DMS 273 treated with DMSO at 0.1 percent for 48 hours (cell line): ENCODE measurements around the gene LRRC74A.

Source experiments
- DNase-seq: peaks from one replicate; lab custom pipeline; 2025; lab: John Stamatoyannopoulos, UW

LRRC74A gene

GRCh38 chr14:76810525-76810924 lies 15.7 kb upstream of the LRRC74A start:
- DNase-seq: no peak

- peak; percentile 34 for DNase-seq
These were observed 15.2 kb upstream of the LRRC74A start for GRCh38 chr14:76810953-76811400.

- no peak for DNase-seq
These were observed 14.6 kb upstream of the LRRC74A start for GRCh38 chr14:76811561-76811960.

DNA sequence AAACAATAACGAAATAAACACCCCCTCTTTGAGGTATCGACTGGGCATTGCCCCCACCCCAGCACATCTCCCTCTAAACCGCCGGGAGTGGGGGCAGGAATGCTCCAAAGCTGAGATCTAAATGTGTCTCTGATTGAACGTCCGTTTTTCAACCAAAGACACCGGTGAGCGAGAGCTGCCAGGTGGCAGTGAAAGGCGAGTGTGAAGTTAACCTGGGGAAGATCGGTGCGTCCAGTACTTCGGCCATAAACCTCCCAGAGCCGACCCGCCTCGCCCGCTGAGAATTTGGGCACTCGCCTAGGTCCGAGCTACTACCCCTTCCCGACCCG lies 14.2 kb upstream of the LRRC74A start:
- DNase-seq: no peak

DNA sequence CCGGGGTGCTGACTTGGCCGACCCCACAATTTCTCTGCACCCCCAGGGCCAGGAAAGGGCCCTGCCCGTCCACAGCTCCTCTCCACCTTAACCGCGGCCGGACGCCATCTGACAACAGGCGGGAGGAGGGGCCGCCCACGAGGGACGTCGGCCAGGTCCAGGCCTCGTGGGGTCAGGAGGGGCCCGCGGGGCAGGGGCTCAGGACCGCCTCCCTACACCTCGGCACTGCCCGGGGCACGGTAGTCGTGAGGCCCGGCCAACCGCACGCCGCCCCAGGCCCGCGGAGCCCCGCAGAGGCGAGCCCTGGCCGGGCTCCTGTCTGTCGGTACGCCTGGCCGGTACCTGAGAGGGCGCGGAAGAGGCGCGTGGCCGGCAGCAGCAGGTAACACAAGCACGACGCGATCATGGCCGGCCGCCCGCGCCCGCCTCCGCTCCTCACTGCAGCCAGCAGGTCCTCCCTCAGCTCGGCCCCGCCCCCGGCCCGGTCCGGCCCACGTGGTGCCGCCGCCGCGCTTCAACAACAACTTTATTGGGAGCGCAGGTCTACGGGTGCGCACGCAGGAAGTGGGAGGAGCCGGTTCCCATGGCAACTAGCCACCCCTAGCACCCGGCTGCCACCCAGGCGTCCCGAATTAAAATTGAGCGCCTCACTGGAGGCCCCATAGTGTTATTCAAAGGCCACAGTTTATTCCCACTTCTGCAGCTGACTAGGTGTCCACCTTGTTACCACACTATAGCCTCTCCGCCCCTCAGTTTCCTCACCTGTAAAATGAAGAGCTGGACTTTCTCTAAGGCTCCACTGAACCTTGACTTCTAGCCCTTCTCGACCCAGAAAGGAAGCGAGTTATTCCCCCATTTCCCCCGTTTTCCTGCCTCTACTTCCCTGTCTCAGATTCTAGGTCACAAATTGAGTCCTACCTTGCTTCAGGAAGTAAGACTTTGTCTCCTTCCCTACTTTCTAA lies 13.5 kb upstream of the LRRC74A start, which contains the start of gene ANGEL1:
TSS of gene ANGEL1 (minus strand) at position 461 of the 962 bp plus-strand sequence. CDS start at position 406, 55 bp downstream.
- DNase-seq: peak; percentile 84

DNA sequence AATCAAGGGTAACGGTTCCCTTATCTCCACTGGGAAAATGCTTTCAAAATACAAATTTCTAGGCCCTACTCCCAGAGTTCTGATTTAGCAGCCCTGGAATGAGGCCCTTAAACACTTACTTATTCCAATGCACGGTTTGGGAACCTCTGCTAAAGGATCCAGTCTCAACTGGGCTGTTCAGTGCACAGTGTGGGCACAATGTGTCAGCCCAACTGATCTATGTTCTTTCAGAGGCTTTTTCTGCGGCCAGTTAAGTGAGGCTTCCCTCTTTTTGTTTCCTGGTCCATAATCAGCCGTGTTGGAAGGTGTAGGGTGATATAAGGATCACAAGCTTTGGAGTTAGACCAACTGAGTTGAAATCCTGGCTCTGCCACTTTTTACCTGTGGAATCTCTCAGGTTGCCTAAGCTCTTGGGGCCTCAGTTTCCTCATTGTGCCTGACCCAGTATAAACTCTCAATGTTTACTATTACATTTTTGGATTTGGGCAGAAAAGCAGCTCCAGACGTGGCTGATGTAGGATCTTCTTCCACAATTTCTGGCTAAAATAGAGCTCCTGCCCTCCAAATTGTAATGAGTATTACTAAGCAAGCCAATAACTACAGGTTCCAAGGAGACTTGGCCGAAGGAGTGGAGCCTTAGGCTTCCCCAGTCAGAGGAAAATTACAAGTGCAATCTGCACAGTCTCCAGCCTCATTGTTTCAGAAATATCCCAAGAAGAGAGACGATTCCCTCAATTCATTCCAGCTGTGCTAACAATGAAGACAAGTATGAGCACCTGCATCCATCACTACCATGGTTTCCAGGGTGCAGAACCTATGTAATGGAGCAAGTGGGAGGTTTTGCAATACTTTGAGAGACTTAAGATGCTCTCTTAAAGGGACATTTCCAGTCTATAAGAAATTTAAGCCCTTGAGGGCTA lies 11.2 kb upstream of the LRRC74A start:
- DNase-seq: no peak

GRCh38 chr14:76820700-76821099 lies 5.5 kb upstream of the LRRC74A start:
- DNase-seq: no peak

- no peak for DNase-seq
These were observed 1.6 kb downstream of the LRRC74A start for GRCh38 chr14:76827696-76828296.

DNA sequence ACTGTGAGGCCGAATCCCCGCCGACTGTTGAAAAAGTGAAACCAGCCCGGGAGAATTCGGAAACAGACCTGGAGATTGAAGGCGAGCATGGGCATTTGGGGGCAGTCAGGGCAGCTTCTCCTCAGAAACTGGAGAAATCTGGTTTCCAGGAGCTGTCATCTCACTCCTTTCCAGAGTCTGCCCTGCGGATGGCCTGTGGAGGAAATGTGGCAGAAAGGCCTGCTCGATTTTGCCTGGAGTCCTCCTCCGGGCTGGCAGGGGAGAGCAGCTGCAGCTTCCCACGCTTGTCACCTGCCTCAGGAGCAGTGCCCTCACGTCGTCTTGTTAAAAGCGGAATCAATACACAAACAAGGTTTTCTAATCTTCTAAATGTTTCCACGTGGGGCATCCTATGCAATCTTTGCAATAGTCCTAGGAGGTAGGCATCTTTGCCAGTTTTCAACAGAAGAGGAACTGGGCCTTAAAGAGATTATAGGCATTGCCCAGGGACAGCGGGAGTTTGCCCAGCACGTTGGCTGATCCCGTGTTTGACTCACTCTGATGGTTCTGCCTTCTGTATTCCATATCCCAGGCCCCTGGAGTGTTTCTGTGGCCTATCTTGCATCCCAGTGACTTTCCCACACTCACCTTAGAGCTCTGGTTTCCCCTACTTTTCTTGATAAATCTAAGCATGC lies 2.3 kb downstream of the LRRC74A start:
- DNase-seq: no peak

DNA sequence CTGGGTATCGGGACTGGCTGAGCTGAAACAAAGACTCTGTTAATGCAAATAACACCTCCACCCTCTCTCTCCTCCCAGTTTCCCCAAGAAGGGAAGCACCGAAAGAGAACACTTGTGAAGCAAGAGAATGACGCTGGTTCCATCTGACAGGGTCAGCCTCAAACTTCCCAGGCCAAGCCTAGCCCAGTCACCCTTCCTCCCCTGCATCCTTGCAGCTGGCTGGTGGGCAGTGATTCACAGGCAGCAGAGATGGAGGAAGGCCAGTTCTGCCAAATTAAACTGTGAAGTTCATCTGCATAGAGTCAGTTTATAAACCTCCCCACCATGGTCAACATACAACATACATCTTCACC lies 2.8 kb downstream of the LRRC74A start:
- DNase-seq: no peak

DNA sequence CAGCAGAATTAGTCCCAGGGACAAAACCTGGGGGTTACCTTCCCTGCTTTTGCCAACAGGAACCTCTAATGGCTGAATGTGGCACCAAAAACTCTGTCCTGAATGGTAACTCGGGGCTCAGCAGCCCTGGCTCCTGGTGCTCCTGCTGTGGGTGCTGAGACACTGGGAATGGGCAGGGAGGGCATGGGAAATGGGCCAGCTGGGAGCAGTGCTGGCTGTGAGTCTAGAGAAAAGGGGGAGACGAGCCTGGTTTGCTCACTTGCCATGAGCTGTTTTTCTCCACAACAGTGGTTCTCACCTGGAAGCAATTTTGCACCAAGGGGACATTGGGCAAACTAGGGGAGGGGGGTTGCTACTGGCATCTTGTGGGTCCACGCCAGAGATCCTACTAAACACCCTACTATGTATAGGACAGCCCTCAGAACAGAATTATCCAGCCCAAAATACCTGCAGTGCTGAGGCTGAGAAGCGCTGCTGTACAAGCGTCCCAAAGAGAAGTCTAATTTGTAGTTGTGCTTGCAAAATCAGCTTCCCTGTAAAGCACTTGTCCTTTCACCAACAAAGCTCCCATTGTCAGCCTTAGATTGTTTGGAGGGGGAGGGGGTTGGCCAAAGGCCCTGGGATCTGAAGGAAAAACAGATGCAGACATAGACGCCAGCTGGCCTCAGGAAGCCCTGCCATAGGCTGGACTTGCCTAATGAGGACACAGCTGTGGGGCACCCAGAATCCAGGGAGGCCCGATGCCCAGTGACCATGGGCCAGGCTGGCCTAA lies 3.6 kb downstream of the LRRC74A start:
- no peak for DNase-seq

- DNase-seq: no peak
These were observed 4.3 kb downstream of the LRRC74A start for GRCh38 chr14:76830556-76830955.

DNA sequence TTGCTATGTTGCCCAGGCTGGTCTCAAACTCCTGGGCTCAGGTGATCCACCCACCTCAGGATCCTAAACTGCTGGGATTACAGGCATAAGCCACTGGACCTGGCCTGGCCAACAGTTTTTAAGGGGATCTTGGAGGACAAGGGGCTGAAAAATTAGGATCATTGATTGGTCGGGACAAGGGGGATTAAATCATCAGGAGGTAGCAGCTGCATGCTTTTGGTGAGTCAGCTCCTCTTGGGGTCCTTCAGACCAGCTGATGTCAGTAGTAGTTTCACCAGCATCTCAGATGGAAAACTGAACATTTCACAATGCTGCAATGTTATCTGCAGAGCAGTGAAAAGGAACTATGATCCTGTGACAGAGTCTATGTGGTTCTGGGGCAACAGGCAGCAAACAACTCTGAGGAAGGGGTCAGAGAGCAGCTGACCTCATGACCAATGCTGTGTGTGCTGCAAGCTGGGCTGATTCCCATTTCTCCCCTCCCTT lies 6.3 kb downstream of the LRRC74A start:
- DNase-seq: no peak

DNA sequence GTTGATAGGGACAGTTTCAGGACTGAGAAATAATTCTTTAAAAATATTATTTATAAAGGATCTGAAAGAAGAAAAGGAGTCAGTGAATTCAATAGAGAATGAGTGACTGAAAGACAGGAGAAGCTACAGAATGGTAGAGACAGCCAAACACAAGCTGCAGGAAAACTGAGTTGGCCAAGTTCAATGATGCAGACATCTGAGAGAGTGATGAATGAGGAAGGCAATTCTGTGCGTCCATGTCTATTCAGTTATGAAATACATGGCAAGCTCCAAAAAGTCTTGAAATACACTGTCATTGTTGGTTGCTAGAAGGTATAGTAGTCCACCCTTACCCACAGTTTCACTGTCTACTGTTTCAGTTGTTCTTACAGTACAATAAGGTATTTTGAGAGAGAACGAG lies 6.8 kb downstream of the LRRC74A start:
- no peak for DNase-seq

DNA sequence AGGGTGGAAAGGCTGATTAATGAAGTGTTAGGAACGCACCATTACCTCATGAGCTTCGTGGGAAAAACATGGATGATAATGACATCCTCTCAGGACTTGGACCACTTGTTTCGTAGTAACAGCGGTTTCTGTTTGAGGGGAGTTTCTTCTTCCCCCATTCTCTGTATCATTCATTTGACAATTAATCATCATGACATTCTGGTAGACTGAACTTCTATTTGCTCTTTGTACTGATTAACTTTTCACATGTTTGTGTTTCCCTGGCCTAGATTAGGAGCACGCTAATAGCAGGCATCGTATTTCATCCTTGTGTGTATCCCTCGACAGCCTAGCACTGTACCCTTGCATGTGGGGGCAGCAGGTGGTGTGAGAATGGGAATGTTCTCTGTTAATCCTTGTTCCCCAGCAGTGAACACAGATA lies 8.0 kb downstream of the LRRC74A start:
- no peak for DNase-seq

- DNase-seq: no peak
These were observed 9.9 kb downstream of the LRRC74A start for GRCh38 chr14:76836029-76836630.

DNA sequence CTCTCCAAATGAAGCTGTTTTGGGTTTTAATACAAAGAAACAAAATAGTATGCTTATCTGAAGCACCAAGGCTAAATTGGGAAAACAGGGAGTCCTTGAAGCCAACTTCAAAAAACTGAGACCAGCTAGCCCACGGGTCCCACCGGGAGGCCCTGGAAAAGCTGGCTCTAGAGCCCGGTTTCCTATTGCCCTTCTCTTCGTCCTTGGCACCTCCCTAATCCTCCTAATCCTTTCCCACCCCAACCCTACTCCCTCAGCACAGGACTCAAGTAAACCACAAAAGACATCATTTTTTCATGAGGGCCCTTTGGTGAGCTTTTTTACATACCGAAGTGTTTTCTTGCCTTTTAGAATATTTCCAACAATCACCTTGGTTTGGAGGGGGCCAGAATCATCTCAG lies 11.3 kb downstream of the LRRC74A start:
- no peak for DNase-seq

DNA sequence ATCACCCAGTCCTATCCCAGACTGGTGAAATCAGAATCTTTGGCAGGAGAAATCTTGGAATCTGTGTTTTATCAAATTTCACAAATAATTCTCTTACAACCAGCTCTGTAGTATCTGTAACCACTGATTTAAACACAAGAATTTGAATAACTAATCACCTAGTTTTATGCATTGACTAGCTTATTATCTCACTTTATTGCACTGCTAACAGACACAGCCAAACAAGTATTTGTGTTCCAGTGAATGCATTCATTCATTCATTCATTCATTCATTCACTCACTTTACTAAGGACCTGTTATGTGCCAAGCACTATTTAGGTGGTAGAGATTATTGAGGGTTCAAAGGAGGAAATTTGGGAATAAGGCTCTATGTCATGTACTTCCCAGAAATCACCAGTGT lies 16.2 kb downstream of the LRRC74A start:
- no peak for DNase-seq

DNA sequence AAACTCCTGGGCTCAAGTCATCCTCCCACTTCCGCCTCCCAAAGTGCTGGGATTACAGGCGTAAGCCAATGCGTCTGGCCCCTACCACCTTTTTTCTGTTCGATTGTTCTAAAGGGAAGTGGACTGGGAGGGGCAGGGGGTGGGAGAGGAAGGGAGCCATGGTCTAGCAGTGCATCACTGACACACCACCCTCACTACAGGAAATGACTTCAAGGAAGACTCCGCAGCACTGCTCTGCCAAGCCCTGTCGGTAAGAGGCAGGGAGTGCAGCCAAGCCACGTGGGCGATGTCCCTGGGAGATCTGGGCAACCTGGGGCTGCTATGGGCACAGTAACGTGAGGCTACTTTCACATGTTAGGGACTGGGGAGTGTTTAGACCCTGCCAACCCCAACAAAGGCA lies 18.0 kb downstream of the LRRC74A start:
- DNase-seq: no peak

GRCh38 chr14:76846331-76847047 lies 20.3 kb downstream of the LRRC74A start:
- DNase-seq: no peak
